ENCODE data around the gene ZNF776. TPM values are rescaled to one million over a fixed set of nuclear protein-coding genes. Genes with fewer than 3 reads are reported as not detected.

The ZNF776 gene
- polyA plus RNA-seq, 1 experiment = 9.7 TPM

DNA sequence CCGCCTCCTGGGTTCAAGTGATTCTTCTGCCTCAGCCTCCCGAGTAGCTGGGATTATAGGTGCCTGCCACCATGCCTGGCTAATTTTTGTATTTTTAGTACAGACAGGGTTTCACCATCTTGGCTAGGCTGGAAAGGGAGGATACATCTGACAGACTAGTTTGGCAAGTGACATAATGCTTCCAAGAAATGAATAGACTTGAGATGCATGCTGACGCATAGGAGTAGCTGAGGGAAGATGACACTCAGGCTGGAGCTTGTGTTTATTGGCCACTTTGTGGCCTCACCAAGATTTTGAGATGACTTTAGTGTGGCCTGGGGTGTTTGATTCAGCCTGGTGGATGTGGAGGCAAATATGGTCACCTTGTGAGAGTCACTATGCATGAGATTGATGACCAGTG, 26.9 kb downstream of the ZNF776 start:
- TF ChIP-seq, protein P1, sequence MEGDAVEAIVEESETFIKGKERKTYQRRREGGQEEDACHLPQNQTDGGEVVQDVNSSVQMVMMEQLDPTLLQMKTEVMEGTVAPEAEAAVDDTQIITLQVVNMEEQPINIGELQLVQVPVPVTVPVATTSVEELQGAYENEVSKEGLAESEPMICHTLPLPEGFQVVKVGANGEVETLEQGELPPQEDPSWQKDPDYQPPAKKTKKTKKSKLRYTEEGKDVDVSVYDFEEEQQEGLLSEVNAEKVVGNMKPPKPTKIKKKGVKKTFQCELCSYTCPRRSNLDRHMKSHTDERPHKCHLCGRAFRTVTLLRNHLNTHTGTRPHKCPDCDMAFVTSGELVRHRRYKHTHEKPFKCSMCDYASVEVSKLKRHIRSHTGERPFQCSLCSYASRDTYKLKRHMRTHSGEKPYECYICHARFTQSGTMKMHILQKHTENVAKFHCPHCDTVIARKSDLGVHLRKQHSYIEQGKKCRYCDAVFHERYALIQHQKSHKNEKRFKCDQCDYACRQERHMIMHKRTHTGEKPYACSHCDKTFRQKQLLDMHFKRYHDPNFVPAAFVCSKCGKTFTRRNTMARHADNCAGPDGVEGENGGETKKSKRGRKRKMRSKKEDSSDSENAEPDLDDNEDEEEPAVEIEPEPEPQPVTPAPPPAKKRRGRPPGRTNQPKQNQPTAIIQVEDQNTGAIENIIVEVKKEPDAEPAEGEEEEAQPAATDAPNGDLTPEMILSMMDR (IDR thresholded peaks at IDR 0.05; ENCODE audit: low read depth, low read length) = no peak
- CTCF ChIA-PET = no interaction called here
- Histone ChIP-seq H3K27me3 (ENCODE audit: control insufficient read depth, insufficient read depth, low read length) (no peaks in the 10 kb centered on the region), H3K27ac (ENCODE audit: low read depth, low read length) (no peak overlapping the region), H3K4me3 (ENCODE audit: low read depth, low read length) (no peak overlapping the region), H3K9me3 (ENCODE audit: control insufficient read depth, insufficient read depth, low read length) (peaks cover 52% of the 10 kb centered on the region)
- POLR2A ChIA-PET = no interaction called here
- no peak for DNase-seq (ENCODE audit: low read depth, low spot score)

DNA sequence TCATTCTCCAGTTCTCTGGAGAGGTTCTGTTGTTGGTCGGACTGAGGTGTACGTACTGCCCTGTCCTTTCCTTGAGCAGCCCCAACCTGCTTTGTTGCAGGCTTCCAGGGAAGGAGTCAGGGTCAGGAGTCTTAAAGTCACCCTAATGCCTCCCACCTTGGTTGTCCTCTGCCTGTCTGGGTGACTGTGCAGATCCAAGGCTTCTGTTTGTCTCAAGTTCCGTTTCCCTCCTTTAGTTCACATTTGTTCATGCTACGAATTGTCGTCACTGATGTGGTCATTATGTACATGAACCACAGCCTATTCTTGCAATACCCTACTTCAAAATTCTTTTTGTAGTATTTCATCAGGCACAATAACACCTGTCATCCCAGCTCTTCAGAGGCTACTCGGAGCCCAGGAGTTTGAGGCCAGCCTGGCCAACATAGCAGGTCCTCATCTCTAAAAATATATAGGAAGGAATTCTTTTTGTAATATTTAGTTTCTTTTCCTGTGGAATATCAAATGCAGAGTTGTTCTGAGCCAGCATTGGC, 30.2 kb downstream of the ZNF776 start:
- CTCF ChIA-PET = no interaction called here
- no peaks in the 10 kb centered on the region for H3K27me3 ChIP-seq (ENCODE audit: control insufficient read depth, insufficient read depth, low read length)
- H3K9me3 ChIP-seq (ENCODE audit: control insufficient read depth, insufficient read depth, low read length) = peaks cover 61% of the 10 kb centered on the region
- POLR2A ChIA-PET = no interaction called here
- DNase-seq (ENCODE audit: low read depth, low spot score) = no peak
- no peak overlapping the region for H3K27ac ChIP-seq (ENCODE audit: low read depth, low read length)
- TF ChIP-seq, protein P1 (IDR thresholded peaks at IDR 0.05; ENCODE audit: low read depth, low read length) = no peak
- H3K4me3 ChIP-seq (ENCODE audit: low read depth, low read length) = no peak overlapping the region

GRCh38 chr19:57778336-57778735, 31.7 kb downstream of the ZNF776 start:
- ChIA-PET CTCF (no interaction called here), POLR2A (no interaction called here)
- H3K27me3 ChIP-seq (ENCODE audit: control insufficient read depth, insufficient read depth, low read length) = no peaks in the 10 kb centered on the region
- peaks cover 63% of the 10 kb centered on the region for H3K9me3 ChIP-seq (ENCODE audit: control insufficient read depth, insufficient read depth, low read length)
- no peak overlapping the region for H3K27ac ChIP-seq (ENCODE audit: low read depth, low read length)
- no peak overlapping the region for H3K4me3 ChIP-seq (ENCODE audit: low read depth, low read length)
- TF ChIP-seq, protein P1 (IDR thresholded peaks at IDR 0.05; ENCODE audit: low read depth, low read length) = no peak
- DNase-seq (ENCODE audit: low read depth, low spot score) = no peak

- TF ChIP-seq, protein P1 (IDR thresholded peaks at IDR 0.05; ENCODE audit: low read depth, low read length) = no peak
- Histone ChIP-seq H3K9me3 (ENCODE audit: control insufficient read depth, insufficient read depth, low read length) (peaks cover 59% of the 10 kb centered on the region), H3K27me3 (ENCODE audit: control insufficient read depth, insufficient read depth, low read length) (no peaks in the 10 kb centered on the region), H3K27ac (ENCODE audit: low read depth, low read length) (no peak overlapping the region), H3K4me3 (ENCODE audit: low read depth, low read length) (no peak overlapping the region)
- CTCF ChIA-PET = no interaction called here
- POLR2A ChIA-PET = no interaction called here
- DNase-seq (ENCODE audit: low read depth, low spot score) = no peak
These were observed 32.7 kb downstream of the ZNF776 start for GRCh38 chr19:57779220-57779845.

GRCh38 chr19:57786286-57786685, 39.7 kb downstream of the ZNF776 start:
- peaks cover 52% of the 10 kb centered on the region for H3K9me3 ChIP-seq (ENCODE audit: control insufficient read depth, insufficient read depth, low read length)
- TF ChIP-seq, protein P1 (IDR thresholded peaks at IDR 0.05; ENCODE audit: low read depth, low read length) = no peak
- no peak overlapping the region for H3K4me3 ChIP-seq (ENCODE audit: low read depth, low read length)
- no peak overlapping the region for H3K27ac ChIP-seq (ENCODE audit: low read depth, low read length)
- no peaks in the 10 kb centered on the region for H3K27me3 ChIP-seq (ENCODE audit: control insufficient read depth, insufficient read depth, low read length)
- POLR2A ChIA-PET = no interaction called here
- no peak for DNase-seq (ENCODE audit: low read depth, low spot score)
- CTCF ChIA-PET = no interaction called here
